ENCODE measurements around the gene COX5A. TPM values are rescaled to one million over a fixed set of nuclear protein-coding genes. Genes with fewer than 3 reads are reported as not detected.

The COX5A gene
- total and polyA plus RNA-seq, 2 donors (not counting 1 experiment from before 2014, with no cell fraction given) = 41.9 to 183 TPM

- Histone ChIP-seq H4K20me1 (ENCODE audit: control insufficient read depth, extremely low read depth, insufficient read depth, low read length) (no peaks in the 10 kb centered on the region), H3K27me3 (ENCODE audit: control insufficient read depth, insufficient read depth, low read length) (no peaks in the 10 kb centered on the region), H2AFZ (ENCODE audit: low read length) (peak within 1 kb of the TSS; percentile 99), H3K4me2 (ENCODE audit: extremely low read depth, insufficient read depth, low read length) (peak within 1 kb of the TSS; percentile 97), H3K27ac (ENCODE audit: insufficient read depth, low read length) (peak within 1 kb of the TSS; percentile 88), H3K79me2 (ENCODE audit: control insufficient read depth, insufficient read depth, low read length) (peaks cover 20% of the 10 kb centered on the region), H3K9me3 (ENCODE audit: control insufficient read depth, insufficient read depth, low read depth, low read length) (no peaks in the 10 kb centered on the region), H3K4me1 (ENCODE audit: control insufficient read depth, extremely low read depth, insufficient read depth, low read length) (peaks cover 6% of the 10 kb centered on the region), H3K36me3 (ENCODE audit: control insufficient read depth, insufficient read depth, low read length) (peaks cover 9% of the 10 kb centered on the region), H3K9ac (ENCODE audit: insufficient read depth, low read length) (peak within 1 kb of the TSS; percentile 90), H3K4me3 (replicated peaks in 1 of 4; ENCODE audit: control extremely low read depth in 1 of 4, insufficient read depth in 1 of 4, low read depth in 3 of 4, low read length in 4 of 4) (peak within 1 kb of the TSS; percentile 85 to 94 (median 91))
- DNase-seq (ENCODE audit: low read depth in 2 of 2) = peak; percentile 81 to 85
- TF ChIP-seq EZH2 (IDR thresholded peaks at IDR 0.05; ENCODE audit: low read length, missing control alignments) = no peak
- no peak for TF ChIP-seq CTCF (conservative IDR thresholded peaks at IDR 0.05 in 1 of 2, IDR thresholded peaks at IDR 0.05 in 1 of 2; ENCODE audit: low read depth in 1 of 2, low read length in 2 of 2)
Observed at GRCh38 chr15:74906450-74907162, 31.3 kb downstream of the COX5A start, which contains the start of gene FAM219B. Gene FAM219B (minus strand): TSS chr15:74906851. CDS start chr15:74906800, 51 bp downstream.

GRCh38 chr15:74906067-74906449 lies 31.8 kb downstream of the COX5A start:
- Histone ChIP-seq H3K9me3 (ENCODE audit: control insufficient read depth, insufficient read depth, low read depth, low read length) (no peaks in the 10 kb centered on the region), H3K4me3 (replicated peaks in 1 of 4; ENCODE audit: control extremely low read depth in 1 of 4, insufficient read depth in 1 of 4, low read depth in 3 of 4, low read length in 4 of 4) (peak overlapping the region; percentile 85 to 94 (median 91)), H3K36me3 (ENCODE audit: control insufficient read depth, insufficient read depth, low read length) (peaks cover 9% of the 10 kb centered on the region), H3K4me2 (ENCODE audit: extremely low read depth, insufficient read depth, low read length) (peak overlapping the region; percentile 93), H4K20me1 (ENCODE audit: control insufficient read depth, extremely low read depth, insufficient read depth, low read length) (no peaks in the 10 kb centered on the region), H3K27ac (ENCODE audit: insufficient read depth, low read length) (peak overlapping the region; percentile 88), H2AFZ (ENCODE audit: low read length) (peak overlapping the region; percentile 62), H3K9ac (ENCODE audit: insufficient read depth, low read length) (peak overlapping the region; percentile 90), H3K27me3 (ENCODE audit: control insufficient read depth, insufficient read depth, low read length) (no peaks in the 10 kb centered on the region), H3K4me1 (ENCODE audit: control insufficient read depth, extremely low read depth, insufficient read depth, low read length) (peaks cover 6% of the 10 kb centered on the region), H3K79me2 (ENCODE audit: control insufficient read depth, insufficient read depth, low read length) (peaks cover 20% of the 10 kb centered on the region)
- TF ChIP-seq EZH2 (IDR thresholded peaks at IDR 0.05; ENCODE audit: low read length, missing control alignments) (no peak), CTCF (conservative IDR thresholded peaks at IDR 0.05 in 1 of 2, IDR thresholded peaks at IDR 0.05 in 1 of 2; ENCODE audit: low read depth in 1 of 2, low read length in 2 of 2) (no peak)
- peak; percentile 23 to 38 for DNase-seq (ENCODE audit: low read depth in 2 of 2)

GRCh38 chr15:74904190-74904805 lies 33.6 kb downstream of the COX5A start:
- H3K79me2 ChIP-seq (ENCODE audit: control insufficient read depth, insufficient read depth, low read length) = peaks cover 20% of the 10 kb centered on the region
- H3K4me2 ChIP-seq (ENCODE audit: extremely low read depth, insufficient read depth, low read length) = no peak overlapping the region
- no peak overlapping the region for H2AFZ ChIP-seq (ENCODE audit: low read length)
- no peaks in the 10 kb centered on the region for H3K27me3 ChIP-seq (ENCODE audit: control insufficient read depth, insufficient read depth, low read length)
- peaks cover 19% of the 10 kb centered on the region for H3K36me3 ChIP-seq (ENCODE audit: control insufficient read depth, insufficient read depth, low read length)
- no peak overlapping the region for H3K9ac ChIP-seq (ENCODE audit: insufficient read depth, low read length)
- H3K9me3 ChIP-seq (ENCODE audit: control insufficient read depth, insufficient read depth, low read depth, low read length) = no peaks in the 10 kb centered on the region
- TF ChIP-seq CTCF (conservative IDR thresholded peaks at IDR 0.05 in 1 of 2, IDR thresholded peaks at IDR 0.05 in 1 of 2; ENCODE audit: low read depth in 1 of 2, low read length in 2 of 2) (no peak), EZH2 (IDR thresholded peaks at IDR 0.05; ENCODE audit: low read length, missing control alignments) (no peak)
- peaks cover 6% of the 10 kb centered on the region for H3K4me1 ChIP-seq (ENCODE audit: control insufficient read depth, extremely low read depth, insufficient read depth, low read length)
- no peak overlapping the region for H3K27ac ChIP-seq (ENCODE audit: insufficient read depth, low read length)
- DNase-seq (ENCODE audit: low read depth in 2 of 2) = no peak
- peak overlapping the region in 1 of 4 experiments; percentile 89 for H3K4me3 ChIP-seq (replicated peaks in 1 of 4; ENCODE audit: control extremely low read depth in 1 of 4, insufficient read depth in 1 of 4, low read depth in 3 of 4, low read length in 4 of 4)
- H4K20me1 ChIP-seq (ENCODE audit: control insufficient read depth, extremely low read depth, insufficient read depth, low read length) = no peaks in the 10 kb centered on the region

Measured in fibroblast of lung (primary cell).